GM21528 (cell line): ENCODE data around the gene PLCB4.
"Not testable (repeated sequence)": the region's sequence is repeated elsewhere in the genome, so short reads cannot be mapped to it uniquely, and the experiment has no call there.

Experiments
- ATAC-seq: cut with Tn5 transposase; IDR thresholded peaks from one replicate; pipeline ENCODE4 v1.9.1; 2021; ENCODE audit warnings: mild to moderate bottlenecking, moderate library complexity; ENCODE audit not compliant: unreplicated experiment, low FRiP score

PLCB4 gene

GRCh38 chr20:9068841-9069663, at the start of gene PLCB4:
PLCB4 (plus strand) TSS chr20:9069087; CDS start chr20:9307815, 238,728 bp downstream.
- no peak for ATAC-seq

- no peak for ATAC-seq
Observed at GRCh38 chr20:9019833-9020232, 49.1 kb upstream of the PLCB4 start.

GRCh38 chr20:9021216-9021615, 47.7 kb upstream of the PLCB4 start:
- no peak for ATAC-seq

- no peak for ATAC-seq
Observed at GRCh38 chr20:9021699-9022098, 47.2 kb upstream of the PLCB4 start.

GRCh38 chr20:9022376-9022775, 46.5 kb upstream of the PLCB4 start:
- no peak for ATAC-seq

- ATAC-seq, result no peak
Observed at GRCh38 chr20:9024606-9025005, 44.3 kb upstream of the PLCB4 start.

- ATAC-seq, result no peak
Observed at GRCh38 chr20:9025011-9025410, 43.9 kb upstream of the PLCB4 start.

GRCh38 chr20:9025643-9026042, 43.2 kb upstream of the PLCB4 start:
- no peak for ATAC-seq

- ATAC-seq, result no peak
Observed at GRCh38 chr20:9027626-9028025, 41.3 kb upstream of the PLCB4 start.

- no peak for ATAC-seq
Observed at GRCh38 chr20:9028419-9028818, 40.5 kb upstream of the PLCB4 start.

GRCh38 chr20:9031991-9032390, 36.9 kb upstream of the PLCB4 start:
- no peak for ATAC-seq

- no peak for ATAC-seq
Observed at GRCh38 chr20:9032758-9033157, 36.1 kb upstream of the PLCB4 start.

GRCh38 chr20:9035126-9035525, 33.8 kb upstream of the PLCB4 start:
- ATAC-seq, result no peak

- no peak for ATAC-seq
Observed at GRCh38 chr20:9036593-9036992, 32.3 kb upstream of the PLCB4 start.

- ATAC-seq, result no peak
Observed at GRCh38 chr20:9038791-9039535, 29.9 kb upstream of the PLCB4 start.

- ATAC-seq, result no peak
Observed at GRCh38 chr20:9040863-9041524, 27.9 kb upstream of the PLCB4 start.

- no peak for ATAC-seq
Observed at GRCh38 chr20:9043364-9043763, 25.5 kb upstream of the PLCB4 start.

- not testable (repeated sequence) for ATAC-seq
Observed at GRCh38 chr20:9047928-9048327, 21.0 kb upstream of the PLCB4 start.

GRCh38 chr20:9051508-9051907, 17.4 kb upstream of the PLCB4 start:
- ATAC-seq, result no peak

GRCh38 chr20:9052136-9052535, 16.8 kb upstream of the PLCB4 start:
- ATAC-seq, result no peak

- ATAC-seq, result no peak
Observed at GRCh38 chr20:9053108-9053507, 15.8 kb upstream of the PLCB4 start.
